NCI-H2227 (cell line): ENCODE results near the gene C1QTNF8.

Experiments
- DNase-seq: peaks from one replicate; lab custom pipeline; 2025; ENCODE audit not compliant: unreplicated experiment; lab: John Stamatoyannopoulos, UW

Gene C1QTNF8

DNA sequence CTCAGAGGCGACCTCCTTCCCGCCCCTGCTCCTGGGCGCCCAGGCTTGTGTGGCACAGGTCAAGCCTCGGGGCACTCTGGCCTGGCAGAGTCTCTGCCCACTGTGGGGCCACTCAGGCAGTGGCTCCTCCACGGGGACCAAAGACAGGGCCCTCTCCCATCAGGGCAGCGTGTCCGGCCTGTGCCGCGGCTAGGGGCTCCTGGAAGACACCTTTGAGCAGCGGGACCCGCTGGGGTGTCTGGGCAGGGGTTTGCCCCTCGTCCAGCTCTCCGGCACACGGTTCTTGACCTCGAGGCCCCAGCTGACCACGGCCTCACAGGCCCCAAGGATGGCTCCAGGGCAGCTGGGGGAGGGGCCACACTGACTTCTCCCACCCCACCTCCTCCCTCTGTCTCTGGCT is 48.2 kb downstream of the C1QTNF8 start:
- no peak for DNase-seq

DNA sequence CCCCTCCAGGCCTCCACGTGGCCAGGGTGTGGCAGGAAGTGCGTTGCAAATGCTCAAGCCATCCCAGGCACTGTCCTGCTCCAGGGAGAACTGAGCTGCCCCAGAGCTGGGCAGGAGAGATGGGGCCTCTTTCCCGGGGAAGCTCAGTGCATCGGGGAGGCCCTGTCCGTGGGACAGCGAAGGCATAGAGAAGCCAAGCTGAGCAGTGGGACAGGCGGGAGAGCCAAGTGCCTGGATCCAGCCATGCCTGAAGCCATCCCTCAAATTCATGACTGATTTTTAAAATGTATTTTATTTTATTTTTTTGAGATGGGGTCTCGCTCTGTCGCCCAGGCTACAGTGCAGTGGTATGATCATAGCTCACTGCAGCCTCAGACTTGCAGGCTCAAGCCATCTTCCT is 48.9 kb downstream of the C1QTNF8 start:
- no peak for DNase-seq

DNA sequence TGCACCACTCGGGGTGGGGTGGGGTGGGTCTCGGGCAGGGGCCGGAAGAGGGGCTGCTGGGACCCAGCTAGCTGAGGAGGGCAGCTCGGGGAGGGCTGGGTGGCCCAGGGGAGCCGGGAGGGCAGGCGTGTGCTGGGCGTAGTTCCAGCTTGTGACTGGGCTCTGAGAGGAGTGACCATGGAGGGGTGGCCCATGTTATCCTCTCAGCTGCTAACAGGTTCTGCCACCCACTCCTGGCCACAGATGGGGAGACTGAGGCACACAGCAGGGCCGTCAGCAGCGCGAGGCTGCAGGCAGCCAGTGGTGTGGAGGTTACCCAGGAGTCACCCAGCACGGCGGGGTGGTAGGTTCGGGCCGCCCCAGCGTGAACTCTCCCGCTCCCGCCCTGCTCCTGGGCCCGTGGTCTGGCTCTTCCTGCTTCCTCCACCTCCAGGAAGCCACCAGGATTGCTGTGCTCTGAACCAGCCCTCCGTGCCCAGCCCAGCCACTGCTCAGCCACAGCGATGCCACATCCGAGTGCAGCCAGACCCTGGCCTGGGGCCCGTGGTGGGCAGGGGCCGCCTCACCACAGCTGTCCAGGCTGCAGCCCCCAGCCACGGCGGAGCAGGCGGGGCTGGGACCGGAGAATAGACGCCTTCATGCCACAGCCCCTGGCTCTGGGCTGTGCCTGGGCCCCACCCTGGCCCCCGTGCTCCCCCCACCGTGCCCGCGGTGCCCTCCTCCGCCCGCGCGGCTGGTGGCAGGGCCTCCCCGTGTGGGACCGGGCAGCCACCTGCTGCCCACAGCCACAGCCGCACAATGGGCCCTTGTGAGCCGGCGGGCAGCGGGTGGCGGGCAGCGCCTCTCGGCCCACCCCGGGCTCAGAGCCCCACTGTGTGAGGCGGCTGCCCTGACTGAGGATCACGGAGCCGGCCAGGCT is 49.8 kb downstream of the C1QTNF8 start:
- DNase-seq = no peak

DNA sequence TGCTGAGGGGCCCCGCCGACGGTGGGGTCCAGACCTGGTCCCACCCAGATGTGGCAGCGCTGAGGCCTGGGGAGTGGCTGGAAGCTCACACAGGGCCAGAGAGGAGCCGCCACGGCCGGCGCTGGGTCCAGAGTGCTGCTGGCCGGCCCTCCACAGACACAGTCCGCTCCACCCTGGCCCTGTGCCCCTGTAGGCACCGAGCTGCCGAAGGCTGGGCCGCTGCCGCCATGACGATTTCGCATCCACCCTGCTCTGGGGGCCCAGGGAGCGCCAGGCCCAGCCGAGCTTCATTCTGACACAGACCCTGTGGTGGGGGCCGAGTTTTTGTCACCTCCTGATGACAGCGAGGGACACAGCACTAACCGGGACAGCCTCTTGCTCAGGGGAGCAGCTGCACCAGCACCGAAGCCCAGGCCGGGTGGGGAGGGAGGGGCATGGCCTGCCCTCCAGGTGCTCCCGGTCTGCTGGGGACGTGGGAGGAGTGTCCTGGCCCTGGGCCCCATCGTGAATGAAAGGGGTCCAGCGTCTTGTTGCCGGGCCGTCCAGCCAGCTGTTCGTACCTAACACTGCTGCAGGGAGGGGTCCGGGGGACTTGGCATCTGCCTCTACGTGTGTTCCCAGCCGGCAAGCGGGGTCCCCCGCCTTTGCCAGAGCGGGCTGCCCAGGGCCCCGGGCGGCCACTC is 50.6 kb downstream of the C1QTNF8 start:
- DNase-seq = no peak

DNA sequence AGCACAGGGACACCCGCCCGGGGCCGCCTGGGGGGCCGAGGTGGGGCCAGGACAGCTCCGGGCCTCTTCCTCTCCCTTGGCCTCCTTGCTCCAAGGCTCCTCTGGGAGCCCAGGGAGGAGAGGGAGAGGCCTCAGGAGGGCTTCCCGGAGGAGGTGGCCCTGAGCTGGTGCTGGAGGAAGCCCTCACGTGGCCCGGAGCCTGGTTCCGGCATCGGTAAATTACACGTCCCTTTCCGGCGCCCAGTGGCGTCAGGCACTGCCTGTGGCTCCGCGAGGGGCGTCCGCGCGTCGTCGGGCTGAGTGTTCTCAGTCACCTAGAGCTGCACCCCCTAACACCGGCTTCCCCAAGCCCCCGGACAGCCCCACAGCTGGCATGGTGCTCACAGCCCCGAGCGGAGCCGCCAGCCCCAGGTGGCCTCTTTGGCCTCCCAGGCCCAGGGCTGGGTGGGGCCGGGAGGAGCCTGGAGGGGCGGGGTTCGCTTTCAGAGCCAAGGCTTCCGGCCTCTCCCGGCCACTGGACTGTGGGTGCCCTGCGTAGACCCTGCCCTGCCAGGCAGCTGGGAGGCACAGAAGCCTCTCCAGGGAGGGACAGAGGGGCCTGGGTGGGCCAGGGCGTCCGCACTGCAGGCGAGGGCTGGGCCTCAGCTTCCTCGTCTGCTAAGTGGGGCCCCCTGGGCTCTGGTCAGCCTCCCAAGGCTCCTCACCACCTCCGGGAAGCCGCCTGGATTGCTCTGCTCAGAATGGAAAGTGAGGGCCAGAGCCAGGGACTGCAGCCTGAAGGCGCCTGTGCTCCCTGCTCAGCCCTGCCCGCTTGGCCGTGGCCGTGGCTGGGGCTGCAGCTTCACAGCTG is 51.4 kb downstream of the C1QTNF8 start:
- no peak for DNase-seq

DNA sequence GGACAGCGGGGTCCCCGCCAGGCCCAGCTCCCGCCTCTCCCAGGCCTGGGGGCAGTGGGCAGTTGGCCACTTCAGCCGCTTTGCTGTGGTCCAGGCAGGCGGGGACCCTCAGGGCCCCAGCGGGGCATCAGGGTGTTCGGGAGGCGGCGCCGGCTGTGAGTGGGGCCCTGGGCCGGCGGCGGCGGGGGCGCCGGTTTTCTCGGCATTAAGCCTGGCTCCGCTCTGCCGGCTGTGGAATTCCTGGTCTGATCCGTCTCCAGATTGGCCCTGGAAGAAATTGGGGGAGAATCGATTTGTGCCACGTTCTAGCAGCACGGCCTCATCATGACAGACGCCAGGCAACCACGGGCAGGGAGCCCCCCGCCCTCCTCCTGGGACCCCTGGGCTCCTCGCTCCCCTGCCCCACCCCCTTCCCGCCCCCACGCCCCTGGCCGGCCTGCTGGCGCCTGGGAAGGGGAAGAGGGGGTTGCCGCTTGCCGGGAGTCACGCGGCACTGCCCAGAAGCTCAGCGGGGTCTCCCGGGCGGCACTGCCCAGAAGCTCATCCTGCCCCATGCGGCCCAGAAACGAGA is 52.1 kb downstream of the C1QTNF8 start:
- DNase-seq = peak; percentile 49

DNA sequence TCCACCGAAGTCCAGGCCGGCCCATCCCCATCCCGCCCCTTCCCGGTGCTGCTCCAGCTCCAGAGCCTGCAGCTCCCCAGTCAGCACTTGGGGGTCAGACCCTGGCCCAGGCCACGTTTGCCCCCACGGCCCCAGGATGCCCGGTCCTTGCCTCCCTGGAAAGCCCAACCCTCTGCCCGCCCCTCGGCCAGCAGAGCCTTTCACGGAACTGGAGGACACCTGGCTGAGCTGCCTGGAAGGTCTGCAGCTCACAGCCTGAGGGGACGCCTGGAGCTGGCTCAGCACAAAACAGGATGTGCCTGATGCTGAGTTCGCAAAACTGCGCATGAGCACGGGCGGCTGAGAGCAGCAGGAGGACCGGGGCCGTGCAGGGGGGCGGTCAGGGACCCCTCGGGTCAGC is 53.2 kb downstream of the C1QTNF8 start:
- peak; percentile 80 for DNase-seq

DNA sequence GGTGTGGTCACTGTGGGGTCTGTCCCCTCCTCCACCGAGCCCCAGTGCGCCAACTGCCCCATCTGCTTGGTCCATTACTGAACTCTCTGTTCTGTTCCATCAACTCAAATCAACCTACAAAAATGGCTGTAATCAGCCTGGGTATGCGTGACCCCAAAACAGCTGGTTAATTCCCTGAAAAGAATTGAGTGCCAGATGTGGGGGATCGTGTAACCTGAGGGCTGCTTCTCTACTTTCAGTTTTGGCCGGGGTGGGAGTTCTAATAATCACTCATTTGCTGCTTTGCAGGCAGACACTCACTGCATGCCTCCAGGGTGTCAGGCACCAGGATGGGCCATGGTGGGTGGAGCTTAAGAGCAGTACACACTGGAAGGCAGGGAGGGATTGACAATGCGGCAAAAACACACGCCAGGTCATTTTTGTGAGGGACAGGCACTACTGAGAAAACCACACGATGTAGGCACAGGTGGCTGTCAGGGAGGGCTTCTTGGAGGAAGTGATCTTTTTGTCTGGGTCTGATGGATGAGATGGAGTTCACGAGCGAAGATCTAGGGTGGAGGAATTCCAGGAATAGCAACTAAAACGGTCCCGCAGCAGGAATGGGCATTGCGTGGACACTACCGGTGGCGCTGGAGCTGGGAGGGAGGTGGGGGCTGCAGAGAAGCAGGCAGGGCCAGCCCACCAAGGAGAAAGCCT is 53.8 kb downstream of the C1QTNF8 start:
- DNase-seq = no peak

DNA sequence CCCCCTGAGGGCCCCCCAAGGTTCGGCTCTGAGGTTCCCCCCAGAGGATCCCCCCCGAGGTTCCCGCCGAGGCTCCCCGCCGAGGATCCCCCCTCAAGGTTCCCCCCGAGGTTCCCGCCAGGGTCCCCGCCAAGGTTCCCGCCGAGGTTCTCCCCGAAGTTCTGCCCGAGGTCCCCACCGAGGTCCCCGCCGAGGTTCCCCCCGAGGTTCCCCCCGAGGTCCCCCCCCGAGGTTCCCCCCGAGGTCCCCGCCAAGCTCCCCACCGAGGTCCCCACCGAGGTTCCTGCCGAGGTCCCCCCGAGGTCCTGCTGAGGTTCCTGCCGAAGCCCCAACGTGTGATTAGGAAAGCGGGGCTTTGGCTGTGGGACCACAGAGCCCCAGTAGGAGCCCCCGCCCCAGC is 55.7 kb downstream of the C1QTNF8 start:
- DNase-seq = no peak

DNA sequence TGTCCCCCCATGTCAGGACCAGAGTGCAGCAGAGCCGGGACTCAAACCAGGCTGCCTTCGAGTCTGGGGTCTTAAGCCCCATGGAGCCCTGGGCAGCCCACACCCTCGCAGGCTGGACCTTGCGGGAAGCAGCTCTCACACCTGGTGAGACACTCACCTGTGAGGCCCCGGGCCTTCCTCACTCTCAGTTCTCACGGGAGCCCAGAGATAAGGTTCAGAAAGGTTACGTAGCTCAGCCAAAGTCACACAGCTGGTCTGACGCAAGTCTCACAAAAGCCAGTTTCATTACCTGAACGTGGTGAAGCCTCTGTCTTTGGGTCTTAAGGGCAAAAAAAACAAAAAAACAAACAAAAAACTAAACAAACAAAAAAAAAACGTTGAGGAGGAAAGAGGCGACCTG is 56.3 kb downstream of the C1QTNF8 start:
- no peak for DNase-seq

DNA sequence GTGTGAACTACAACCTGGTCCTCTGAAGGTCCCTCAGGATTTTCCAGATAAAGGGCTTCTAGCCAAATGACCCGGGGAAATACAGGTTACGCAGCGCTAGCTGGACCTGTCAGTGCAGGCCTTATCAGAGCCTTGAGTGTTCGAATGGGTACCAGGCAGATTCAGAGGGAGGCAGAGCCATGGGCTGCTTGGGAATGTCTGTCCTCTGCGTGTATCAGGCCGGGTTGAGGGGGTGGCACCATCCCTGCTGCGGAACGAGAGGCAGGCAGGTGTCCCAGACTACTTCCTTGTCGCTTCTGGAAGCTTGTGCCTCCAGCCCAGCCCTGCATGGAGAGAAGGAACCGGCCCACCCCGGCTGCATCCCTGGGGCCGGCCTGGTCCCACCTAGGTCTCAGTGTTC is 57.1 kb downstream of the C1QTNF8 start:
- DNase-seq = no peak
